Endothelial cell of umbilical vein (primary cell): ENCODE data around the gene TMEM89.

ENCODE experiments used
- POLR2A ChIP-seq: IDR thresholded peaks from 2 replicates; pipeline ENCODE4 v1.6.1; 2012; ENCODE audit warnings: low read depth, mild to moderate bottlenecking, control low read depth, low read length
- TF ChIP-seq, protein P1 (sequence below), 2 donors: IDR thresholded peaks; 1 replicate in 1 of 2; 2 replicates in 1 of 2; pipeline ENCODE4 v1.5.1; 2011; ENCODE audit warnings: low read length in 2 of 2, mild to moderate bottlenecking in 2 of 2, moderate library complexity in 2 of 2, control low read depth in 1 of 2, inconsistent platforms in 1 of 2, low read depth in 1 of 2; ENCODE audit not compliant: insufficient read depth in 1 of 2; ENCODE audit errors: extremely low read depth in 1 of 2

DNA sequence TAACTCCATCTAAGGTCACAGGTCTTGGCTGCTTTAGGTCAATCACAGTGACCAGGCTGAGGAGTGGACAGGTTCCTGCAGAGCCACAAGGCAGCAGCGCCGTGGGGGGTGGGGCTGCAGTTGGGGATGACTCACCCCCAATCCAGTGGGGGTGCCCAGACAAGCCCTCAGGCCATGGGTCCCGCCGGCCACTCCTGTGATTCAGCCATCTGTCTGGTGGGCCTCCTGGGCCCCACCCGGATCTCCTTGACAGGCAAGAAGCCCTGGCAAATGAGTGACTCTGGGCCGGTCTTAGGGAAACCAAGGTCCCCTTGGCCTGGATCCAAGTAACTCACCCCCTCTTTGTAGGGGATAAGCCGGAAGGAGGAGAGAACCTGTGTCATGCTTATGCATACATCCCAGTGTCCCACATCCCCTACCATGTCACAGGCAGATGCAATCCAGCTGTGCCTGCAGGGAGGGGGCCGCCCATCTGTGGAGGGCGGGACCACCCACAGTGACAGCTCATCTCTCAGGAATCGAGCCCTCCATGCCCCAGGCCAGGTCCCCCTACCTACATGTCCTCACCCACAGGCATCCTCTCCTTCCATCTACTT lies 25.9 kb downstream of the TMEM89 start:
- TF ChIP-seq, protein P1, sequence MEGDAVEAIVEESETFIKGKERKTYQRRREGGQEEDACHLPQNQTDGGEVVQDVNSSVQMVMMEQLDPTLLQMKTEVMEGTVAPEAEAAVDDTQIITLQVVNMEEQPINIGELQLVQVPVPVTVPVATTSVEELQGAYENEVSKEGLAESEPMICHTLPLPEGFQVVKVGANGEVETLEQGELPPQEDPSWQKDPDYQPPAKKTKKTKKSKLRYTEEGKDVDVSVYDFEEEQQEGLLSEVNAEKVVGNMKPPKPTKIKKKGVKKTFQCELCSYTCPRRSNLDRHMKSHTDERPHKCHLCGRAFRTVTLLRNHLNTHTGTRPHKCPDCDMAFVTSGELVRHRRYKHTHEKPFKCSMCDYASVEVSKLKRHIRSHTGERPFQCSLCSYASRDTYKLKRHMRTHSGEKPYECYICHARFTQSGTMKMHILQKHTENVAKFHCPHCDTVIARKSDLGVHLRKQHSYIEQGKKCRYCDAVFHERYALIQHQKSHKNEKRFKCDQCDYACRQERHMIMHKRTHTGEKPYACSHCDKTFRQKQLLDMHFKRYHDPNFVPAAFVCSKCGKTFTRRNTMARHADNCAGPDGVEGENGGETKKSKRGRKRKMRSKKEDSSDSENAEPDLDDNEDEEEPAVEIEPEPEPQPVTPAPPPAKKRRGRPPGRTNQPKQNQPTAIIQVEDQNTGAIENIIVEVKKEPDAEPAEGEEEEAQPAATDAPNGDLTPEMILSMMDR (IDR thresholded peaks at IDR 0.05; ENCODE audit: extremely low read depth in 1 of 2, insufficient read depth in 1 of 2, low read depth in 1 of 2, low read length in 2 of 2) = no peak
- no peak for TF ChIP-seq POLR2A
